ENCODE results near the gene SKAP2.

The SKAP2 gene

GRCh38 chr7:26629696-26630095 lies 234.7 kb downstream of the SKAP2 start:
- DNase-seq: no peak

- no peak for DNase-seq
These were observed 236.5 kb downstream of the SKAP2 start for GRCh38 chr7:26627891-26628341.

- no peak for DNase-seq
These were observed 237.2 kb downstream of the SKAP2 start for GRCh38 chr7:26627221-26627620.

- no peak for DNase-seq
These were observed 237.7 kb downstream of the SKAP2 start for GRCh38 chr7:26626687-26627086.

GRCh38 chr7:26626156-26626555 lies 238.2 kb downstream of the SKAP2 start:
- no peak for DNase-seq

- DNase-seq: no peak
These were observed 239.1 kb downstream of the SKAP2 start for GRCh38 chr7:26625286-26625685.

- no peak for DNase-seq
These were observed 239.6 kb downstream of the SKAP2 start for GRCh38 chr7:26624839-26625238.

GRCh38 chr7:26624431-26624830 lies 240.0 kb downstream of the SKAP2 start:
- no peak for DNase-seq

- DNase-seq: no peak
These were observed 244.0 kb downstream of the SKAP2 start for GRCh38 chr7:26620352-26620751.

GRCh38 chr7:26619348-26619984 lies 244.9 kb downstream of the SKAP2 start:
- no peak for DNase-seq

- no peak for DNase-seq
These were observed 245.5 kb downstream of the SKAP2 start for GRCh38 chr7:26618898-26619297.

- no peak for DNase-seq
These were observed 245.9 kb downstream of the SKAP2 start for GRCh38 chr7:26618449-26618848.
